SHP77 (cell line): ENCODE data around the gene CFLAR.
"Not testable (repeated sequence)": the region's sequence is repeated elsewhere in the genome, so short reads cannot be mapped to it uniquely, and the experiment has no call there.

Source experiments
- DNase-seq, 2 experiments: peaks; one replicate each; lab custom pipeline; 2025; lab: John Stamatoyannopoulos, UW

CFLAR gene

DNA sequence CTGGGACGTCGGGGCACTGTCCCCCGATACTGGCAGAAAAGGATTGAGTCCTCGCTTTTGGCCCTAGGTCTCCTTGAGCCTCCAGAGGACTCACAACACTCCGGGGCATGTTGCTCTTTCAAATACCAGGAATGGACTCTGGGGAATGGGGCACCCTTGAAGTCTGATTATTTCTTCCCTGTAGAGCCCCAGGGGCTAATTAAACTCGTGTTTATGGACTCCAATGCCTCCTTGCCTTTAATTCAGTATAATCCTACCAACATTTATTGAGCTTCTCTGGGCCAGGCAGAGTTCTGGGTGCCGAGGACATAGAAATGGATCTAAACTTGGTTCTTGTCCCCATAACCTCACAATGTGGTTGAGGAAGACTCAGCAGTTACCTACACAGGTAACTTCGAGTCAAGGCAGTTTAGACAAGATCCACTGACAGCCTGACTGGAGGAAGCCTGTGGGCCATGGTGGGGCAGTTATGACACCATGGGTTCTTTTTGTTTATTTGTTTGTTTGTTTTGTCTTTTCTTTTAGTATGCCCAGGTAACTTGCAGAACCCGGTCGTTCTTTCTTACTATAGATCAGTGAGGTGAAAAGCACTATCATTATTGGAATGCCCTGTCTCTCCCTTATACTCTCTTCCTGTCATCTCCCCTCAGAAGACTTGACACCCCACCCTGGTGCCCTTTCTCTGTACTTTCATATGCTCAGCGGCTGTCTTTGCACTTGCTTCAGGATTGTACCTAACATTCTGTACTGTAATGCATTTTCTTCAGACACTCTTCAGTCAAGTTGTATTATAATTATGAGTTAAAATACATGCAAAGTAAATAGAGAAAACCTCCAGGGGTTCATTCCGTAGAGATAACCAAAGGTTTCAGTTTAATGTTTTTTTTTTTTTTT lies 3.2 kb downstream of the CFLAR start:
- DNase-seq: no peak

DNA sequence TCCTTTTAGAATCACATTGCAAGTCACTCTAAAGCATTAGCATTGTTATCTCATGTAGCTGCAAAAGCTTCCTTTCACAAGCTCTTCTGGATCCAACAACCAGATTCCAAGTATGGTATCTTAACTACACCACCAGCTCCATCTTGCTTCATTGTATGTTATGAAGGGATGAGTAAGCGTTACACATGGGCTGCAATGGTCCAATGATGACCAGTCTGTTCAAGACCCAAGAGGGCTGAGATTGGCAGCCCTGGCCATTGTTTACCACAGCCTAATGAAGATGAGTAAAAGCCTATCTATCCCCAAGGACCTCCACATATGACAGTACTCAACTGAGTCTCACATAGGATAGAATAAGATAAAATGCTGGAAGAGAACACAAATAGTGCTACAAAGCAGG lies 6.3 kb downstream of the CFLAR start:
- no peak for DNase-seq

DNA sequence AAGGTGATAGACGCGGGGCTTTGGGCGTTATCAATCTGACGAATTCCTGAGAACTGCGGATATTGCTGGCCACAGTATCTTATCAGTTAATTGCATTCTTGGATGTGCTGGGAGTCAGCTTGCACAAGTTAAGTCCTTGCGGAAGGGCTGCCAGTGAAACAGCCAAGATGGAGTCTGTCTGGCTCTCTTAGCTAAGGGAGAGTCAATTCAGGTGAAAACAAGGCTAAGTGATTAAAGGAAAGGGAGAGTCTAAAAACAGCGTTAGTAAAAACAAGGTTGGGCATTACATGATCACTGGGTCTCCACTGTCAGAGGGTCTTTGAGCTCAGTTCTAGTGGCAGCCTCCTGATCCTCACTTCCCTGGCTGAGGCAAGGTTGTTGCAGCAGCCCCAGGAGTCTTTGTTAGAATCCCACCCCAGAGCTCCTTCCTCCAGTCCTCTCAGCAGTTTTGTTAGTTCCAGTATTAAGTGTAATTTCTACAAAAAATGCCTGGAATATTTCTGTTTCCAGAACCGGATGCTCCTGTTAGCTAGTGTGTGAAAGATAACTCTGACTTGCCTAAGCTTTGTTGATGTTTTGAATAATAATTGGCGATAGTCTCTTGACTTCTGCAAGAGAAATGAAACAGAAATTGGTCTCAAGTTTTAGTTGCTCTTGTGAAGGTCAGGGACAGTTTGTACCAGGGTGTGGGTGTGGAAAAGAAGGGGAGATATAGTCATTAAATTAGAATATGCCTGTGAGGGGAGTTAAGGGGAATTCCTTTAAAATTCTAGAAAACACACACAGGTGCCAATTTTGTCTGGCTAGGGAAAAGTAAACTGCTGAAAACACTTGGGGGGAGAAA lies 10.6 kb downstream of the CFLAR start:
- no peak for DNase-seq

- no peak for DNase-seq
Measured at GRCh38 chr2:201127152-201127511, 11.2 kb downstream of the CFLAR start.

DNA sequence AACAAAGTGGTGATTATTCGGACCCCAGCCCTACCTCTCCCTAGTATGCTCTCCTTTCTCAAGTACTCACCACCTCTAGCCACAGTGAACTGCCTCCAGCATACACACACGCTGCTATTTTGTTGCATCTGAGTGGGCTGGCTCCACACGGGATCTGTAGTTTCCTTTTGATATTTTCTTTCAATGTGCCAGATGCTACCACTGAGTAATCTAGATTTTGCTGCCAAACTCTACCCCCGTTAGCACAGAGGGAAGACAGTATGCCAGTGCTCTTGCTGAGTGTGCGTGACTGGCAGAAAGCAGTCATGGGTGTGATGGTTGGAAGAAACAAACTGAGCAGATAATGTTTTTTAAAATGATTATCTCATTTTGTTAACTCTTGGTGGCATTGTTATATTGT lies 11.6 kb downstream of the CFLAR start:
- no peak for DNase-seq

- no peak for DNase-seq
Measured at GRCh38 chr2:201128033-201128432, 12.1 kb downstream of the CFLAR start.

DNA sequence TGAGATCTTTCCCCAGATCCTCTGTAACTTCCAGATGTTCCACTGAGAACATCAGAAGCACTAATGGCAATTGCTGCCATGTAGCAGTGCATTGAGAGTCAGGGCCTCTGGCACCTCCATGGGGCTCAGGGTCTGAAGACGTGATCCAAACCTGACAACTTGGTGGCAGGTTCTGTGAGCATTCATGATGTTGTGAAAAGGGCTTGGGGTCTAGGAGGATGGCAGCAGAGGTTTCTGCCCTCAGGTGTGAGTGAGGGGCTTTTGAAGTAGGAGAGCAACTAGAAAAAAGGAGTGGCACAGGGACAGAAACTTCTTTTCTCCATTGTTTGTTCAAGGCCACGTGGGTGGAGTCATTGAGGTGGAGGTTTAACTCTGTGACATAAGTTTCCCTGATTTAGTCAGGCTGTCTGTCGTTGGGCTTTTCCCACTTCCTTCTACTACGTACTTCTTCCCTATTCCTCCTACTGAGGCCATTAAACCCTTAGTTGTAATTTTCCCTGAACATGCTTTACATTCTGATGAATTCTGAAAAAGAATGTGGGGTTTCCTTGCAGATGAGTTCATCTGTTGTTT lies 13.1 kb downstream of the CFLAR start:
- no peak for DNase-seq

GRCh38 chr2:201130524-201131186 lies 14.7 kb downstream of the CFLAR start:
- DNase-seq: no peak

DNA sequence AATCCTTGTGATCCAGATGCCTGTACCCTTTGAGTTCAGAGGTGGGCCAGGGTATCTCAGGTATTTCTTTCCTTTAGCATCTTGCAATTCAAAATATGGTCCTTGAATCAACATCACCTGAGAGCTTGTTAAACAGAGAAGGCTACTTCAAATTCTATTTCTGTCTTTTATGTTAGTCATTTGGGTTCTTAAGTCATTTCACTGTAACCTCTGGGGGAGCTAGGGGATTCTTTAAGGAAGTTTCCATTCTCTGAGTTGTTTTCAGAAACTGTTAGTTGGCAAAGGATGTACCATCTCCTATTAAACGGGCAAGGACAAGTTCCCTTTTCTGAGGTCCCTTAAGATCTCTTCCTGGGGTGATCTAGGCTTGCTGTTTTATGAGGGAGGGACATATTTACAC lies 16.6 kb downstream of the CFLAR start:
- no peak for DNase-seq

- DNase-seq: no peak
Measured at GRCh38 chr2:201135386-201135785, 19.4 kb downstream of the CFLAR start.

- no peak for DNase-seq
Measured at GRCh38 chr2:201136889-201137321, 20.9 kb downstream of the CFLAR start.

GRCh38 chr2:201137505-201138400 lies 21.8 kb downstream of the CFLAR start:
- DNase-seq: no peak

GRCh38 chr2:201138401-201138970 lies 22.5 kb downstream of the CFLAR start:
- DNase-seq: no peak

GRCh38 chr2:201138986-201139781 lies 23.2 kb downstream of the CFLAR start:
- DNase-seq: not testable (repeated sequence)

- DNase-seq: no peak
Measured at GRCh38 chr2:201139836-201140604, 24.1 kb downstream of the CFLAR start.

- DNase-seq: no peak
Measured at GRCh38 chr2:201144101-201145051, 28.4 kb downstream of the CFLAR start.

GRCh38 chr2:201148434-201148990 lies 32.5 kb downstream of the CFLAR start:
- DNase-seq: no peak
